Right atrium auricular region (tissue), 2 donors: Measurements from ENCODE around the gene CD96. TPM values are rescaled to one million over a fixed set of nuclear protein-coding genes. Genes with fewer than 3 reads are reported as not detected.

Experiments used
- DNase-seq: peaks from one replicate; pipeline ENCODE4 v3.0.0-alpha.2; 2019; ENCODE audit warnings: low spot score
- H3K27ac ChIP-seq, 2 donors: fragments of 200-600 bp; sonication (generic); 1 replicate in 1 of 2; 2 replicates in 1 of 2; pipeline ENCODE4 v1.5.1; 2016 to 2019
- H3K27me3 ChIP-seq, 2 donors: fragments of 200-600 bp; sonication (generic); one replicate each; pipeline versions ENCODE4 v1.5.1 to v1.6.0; 2017 to 2019
- H3K36me3 ChIP-seq: fragments of 200-600 bp; sonication (generic); one replicate; pipeline ENCODE4 v1.5.1; 2016
- H3K4me1 ChIP-seq, 2 donors: fragments of 200-600 bp; sonication (generic); one replicate each; pipeline versions ENCODE4 v1.5.1 to v1.6.0; 2017 to 2019
- H3K4me3 ChIP-seq, 2 donors: fragments of 200-600 bp; sonication (generic); 1 replicate in 1 of 2; 2 replicates in 1 of 2; pipeline ENCODE4 v1.5.1; 2017 to 2019; ENCODE audit warnings: mild to moderate bottlenecking in 1 of 2, moderate library complexity in 1 of 2
- H3K9me3 ChIP-seq, 2 donors: fragments of 200-600 bp; sonication (generic); one replicate each; pipeline ENCODE4 v1.5.1; 2019
- total RNA-seq, 2 donors: library from RNA; depleted of rRNA; stranded (reverse); fragments of >200 nt; gene quantifications; one replicate each; pipeline ENCODE4 v1.1.0, GENCODE V29; 2016
- TF ChIP-seq, protein P1 (sequence below), 2 donors: fragments of 200-600 bp; sonication (generic); IDR thresholded peaks; one replicate each; pipeline ENCODE4 v1.5.1; 2019; ENCODE audit warnings: antibody characterized with exemption in 2 of 2

Gene CD96, protein sequence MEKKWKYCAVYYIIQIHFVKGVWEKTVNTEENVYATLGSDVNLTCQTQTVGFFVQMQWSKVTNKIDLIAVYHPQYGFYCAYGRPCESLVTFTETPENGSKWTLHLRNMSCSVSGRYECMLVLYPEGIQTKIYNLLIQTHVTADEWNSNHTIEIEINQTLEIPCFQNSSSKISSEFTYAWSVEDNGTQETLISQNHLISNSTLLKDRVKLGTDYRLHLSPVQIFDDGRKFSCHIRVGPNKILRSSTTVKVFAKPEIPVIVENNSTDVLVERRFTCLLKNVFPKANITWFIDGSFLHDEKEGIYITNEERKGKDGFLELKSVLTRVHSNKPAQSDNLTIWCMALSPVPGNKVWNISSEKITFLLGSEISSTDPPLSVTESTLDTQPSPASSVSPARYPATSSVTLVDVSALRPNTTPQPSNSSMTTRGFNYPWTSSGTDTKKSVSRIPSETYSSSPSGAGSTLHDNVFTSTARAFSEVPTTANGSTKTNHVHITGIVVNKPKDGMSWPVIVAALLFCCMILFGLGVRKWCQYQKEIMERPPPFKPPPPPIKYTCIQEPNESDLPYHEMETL
- under 1 TPM; 0.55 to 0.85 TPM for total RNA-seq

GRCh38 chr3:111541911-111542483, at the start of gene CD96:
TSS of gene CD96 (plus strand) at chr3:111542197. CDS start at chr3:111542249, 52 bp downstream.
- H3K27me3 ChIP-seq = no peaks in the 10 kb centered on the region
- H3K9me3 ChIP-seq = no peaks in the 10 kb centered on the region
- DNase-seq = no peak
- H3K4me1 ChIP-seq = no peaks in the 10 kb centered on the region
- H3K36me3 ChIP-seq = no peaks in the 10 kb centered on the region
- no peak within 1 kb of the TSS for H3K4me3 ChIP-seq
- H3K27ac ChIP-seq = no peak within 1 kb of the TSS
- TF ChIP-seq, protein P1, sequence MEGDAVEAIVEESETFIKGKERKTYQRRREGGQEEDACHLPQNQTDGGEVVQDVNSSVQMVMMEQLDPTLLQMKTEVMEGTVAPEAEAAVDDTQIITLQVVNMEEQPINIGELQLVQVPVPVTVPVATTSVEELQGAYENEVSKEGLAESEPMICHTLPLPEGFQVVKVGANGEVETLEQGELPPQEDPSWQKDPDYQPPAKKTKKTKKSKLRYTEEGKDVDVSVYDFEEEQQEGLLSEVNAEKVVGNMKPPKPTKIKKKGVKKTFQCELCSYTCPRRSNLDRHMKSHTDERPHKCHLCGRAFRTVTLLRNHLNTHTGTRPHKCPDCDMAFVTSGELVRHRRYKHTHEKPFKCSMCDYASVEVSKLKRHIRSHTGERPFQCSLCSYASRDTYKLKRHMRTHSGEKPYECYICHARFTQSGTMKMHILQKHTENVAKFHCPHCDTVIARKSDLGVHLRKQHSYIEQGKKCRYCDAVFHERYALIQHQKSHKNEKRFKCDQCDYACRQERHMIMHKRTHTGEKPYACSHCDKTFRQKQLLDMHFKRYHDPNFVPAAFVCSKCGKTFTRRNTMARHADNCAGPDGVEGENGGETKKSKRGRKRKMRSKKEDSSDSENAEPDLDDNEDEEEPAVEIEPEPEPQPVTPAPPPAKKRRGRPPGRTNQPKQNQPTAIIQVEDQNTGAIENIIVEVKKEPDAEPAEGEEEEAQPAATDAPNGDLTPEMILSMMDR (IDR thresholded peaks at IDR 0.05) = no peak

DNA sequence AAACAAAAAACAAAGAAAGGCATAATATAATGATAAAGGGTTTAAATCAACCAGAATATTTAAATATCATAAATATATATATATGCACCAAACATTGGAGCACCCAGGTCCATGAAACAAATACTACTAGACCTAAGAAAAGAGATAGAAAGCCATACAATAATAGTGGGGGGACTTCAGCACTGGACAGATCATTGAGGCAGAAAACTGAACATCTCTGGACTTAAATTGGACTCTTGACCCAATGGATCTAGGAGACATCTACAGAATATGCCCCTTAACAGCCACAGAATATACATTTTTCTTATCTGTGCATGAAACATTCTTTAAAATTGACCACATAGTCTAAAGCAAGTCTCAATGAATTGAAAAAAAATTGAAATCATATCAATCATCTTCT, 48.7 kb upstream of the CD96 start:
- no peaks in the 10 kb centered on the region for H3K9me3 ChIP-seq
- no peak for DNase-seq
- H3K27ac ChIP-seq = no peak overlapping the region
- no peak overlapping the region for H3K4me3 ChIP-seq
- H3K36me3 ChIP-seq = no peaks in the 10 kb centered on the region
- H3K27me3 ChIP-seq = no peaks in the 10 kb centered on the region
- TF ChIP-seq, protein P1 (IDR thresholded peaks at IDR 0.05) = no peak
- no peaks in the 10 kb centered on the region for H3K4me1 ChIP-seq

GRCh38 chr3:111496894-111497559, 45.0 kb upstream of the CD96 start:
- Histone ChIP-seq H3K9me3 (no peaks in the 10 kb centered on the region), H3K4me1 (no peaks in the 10 kb centered on the region), H3K4me3 (no peak overlapping the region), H3K36me3 (no peaks in the 10 kb centered on the region), H3K27ac (no peak overlapping the region), H3K27me3 (no peaks in the 10 kb centered on the region)
- TF ChIP-seq, protein P1 (IDR thresholded peaks at IDR 0.05) = no peak
- DNase-seq = no peak

- H3K4me1 ChIP-seq = no peaks in the 10 kb centered on the region
- TF ChIP-seq, protein P1 (IDR thresholded peaks at IDR 0.05) = no peak
- no peaks in the 10 kb centered on the region for H3K27me3 ChIP-seq
- no peak overlapping the region for H3K4me3 ChIP-seq
- H3K36me3 ChIP-seq = no peaks in the 10 kb centered on the region
- no peak overlapping the region for H3K27ac ChIP-seq
- no peak for DNase-seq
- H3K9me3 ChIP-seq = no peaks in the 10 kb centered on the region
Measured at GRCh38 chr3:111498022-111498421, 44.0 kb upstream of the CD96 start.

- no peaks in the 10 kb centered on the region for H3K9me3 ChIP-seq
- no peaks in the 10 kb centered on the region for H3K4me1 ChIP-seq
- DNase-seq = no peak
- no peaks in the 10 kb centered on the region for H3K27me3 ChIP-seq
- TF ChIP-seq, protein P1 (IDR thresholded peaks at IDR 0.05) = no peak
- H3K36me3 ChIP-seq = no peaks in the 10 kb centered on the region
- no peak overlapping the region for H3K4me3 ChIP-seq
- H3K27ac ChIP-seq = no peak overlapping the region
Measured at GRCh38 chr3:111506435-111506834, 35.6 kb upstream of the CD96 start.
